ENCODE data around the gene DYNLL1. TPM values are rescaled to one million over a fixed set of nuclear protein-coding genes. Genes with fewer than 3 reads are reported as not detected.
"Not testable (repeated sequence)": the region's sequence is repeated elsewhere in the genome, so short reads cannot be mapped to it uniquely, and the experiment has no call there.

The DYNLL1 gene
- total and polyA plus RNA-seq, 4 donors, result 101 to 275 (median 183) TPM

- no peaks in the 10 kb centered on the region for H3K9me3 ChIP-seq (ENCODE audit: control insufficient read depth in 4 of 4, low read length in 3 of 4)
- H3K27ac ChIP-seq (ENCODE audit: low read depth in 1 of 2, low read length in 2 of 2), result no peak overlapping the region
- H3K4me1 ChIP-seq (ENCODE audit: control insufficient read depth in 4 of 4, insufficient read depth in 4 of 4, low read length in 3 of 4), result no peaks in the 10 kb centered on the region
- H3K4me3 ChIP-seq (ENCODE audit: low read depth in 1 of 3, low read length in 3 of 3), result no peak overlapping the region
- DNase-seq (ENCODE audit: low spot score), result no peak
- no peak for TF ChIP-seq HNF4G (IDR thresholded peaks at IDR 0.05)
- TF ChIP-seq NR2F2 (IDR thresholded peaks at IDR 0.05), result no peak
- TF ChIP-seq ZBTB33 (IDR thresholded peaks at IDR 0.05), result no peak
- no peak for TF ChIP-seq JUND (IDR thresholded peaks at IDR 0.05)
- TF ChIP-seq MAX (IDR thresholded peaks at IDR 0.05), result no peak
- TF ChIP-seq ATF3 (IDR thresholded peaks at IDR 0.05), result no peak
- no peak for TF ChIP-seq FOXA2 (IDR thresholded peaks at IDR 0.05)
- TF ChIP-seq CTCF (IDR thresholded peaks at IDR 0.05; ENCODE audit: low read depth, low read length, missing input control), result no peak
- TF ChIP-seq RXRA (IDR thresholded peaks at IDR 0.05), result no peak
- no peak for TF ChIP-seq GABPA (IDR thresholded peaks at IDR 0.05 in 1 of 2, conservative IDR thresholded peaks at IDR 0.05 in 1 of 2)
- no peaks in the 10 kb centered on the region for H3K27me3 ChIP-seq (ENCODE audit: control insufficient read depth in 4 of 4, insufficient read depth in 4 of 4, low read length in 3 of 4)
- 92% methylated on average over 2 of the region's 2 CpGs for WGBS
- no peak overlapping the region for H3K9ac ChIP-seq (ENCODE audit: low read depth in 1 of 2, low read length in 2 of 2)
- peaks cover 8 to 27% (median 22%) of the 10 kb centered on the region in 4 donors for H3K36me3 ChIP-seq (ENCODE audit: control insufficient read depth in 4 of 4, insufficient read depth in 3 of 4, low read depth in 1 of 4, low read length in 3 of 4)
Measured at GRCh38 chr12:120515496-120515895, 19.6 kb downstream of the DYNLL1 start.

GRCh38 chr12:120519324-120519723, 23.4 kb downstream of the DYNLL1 start:
- H3K4me1 ChIP-seq (ENCODE audit: control insufficient read depth in 4 of 4, insufficient read depth in 4 of 4, low read length in 3 of 4); H3K9me3 ChIP-seq (ENCODE audit: control insufficient read depth in 4 of 4, low read length in 3 of 4); H3K4me3 ChIP-seq (ENCODE audit: low read depth in 1 of 3, low read length in 3 of 3); DNase-seq (ENCODE audit: low spot score); H3K27me3 ChIP-seq (ENCODE audit: control insufficient read depth in 4 of 4, insufficient read depth in 4 of 4, low read length in 3 of 4); H3K27ac ChIP-seq (ENCODE audit: low read depth in 1 of 2, low read length in 2 of 2); H3K9ac ChIP-seq (ENCODE audit: low read depth in 1 of 2, low read length in 2 of 2): not testable (repeated sequence)
- peaks cover 8 to 22% (median 17%) of the 10 kb centered on the region in 4 donors for H3K36me3 ChIP-seq (ENCODE audit: control insufficient read depth in 4 of 4, insufficient read depth in 3 of 4, low read depth in 1 of 4, low read length in 3 of 4)
- 97% methylated on average over 8 of the region's 8 CpGs for WGBS

- H3K9me3 ChIP-seq (ENCODE audit: control insufficient read depth in 4 of 4, low read length in 3 of 4), result no peaks in the 10 kb centered on the region
- 72% methylated on average over 9 of the region's 9 CpGs for WGBS
- TF ChIP-seq HNF4A (conservative IDR thresholded peaks at IDR 0.05), result peak in 1 of 2 donors; percentile 6
- no peak for TF ChIP-seq HNF4G (IDR thresholded peaks at IDR 0.05)
- H3K27me3 ChIP-seq (ENCODE audit: control insufficient read depth in 4 of 4, insufficient read depth in 4 of 4, low read length in 3 of 4), result no peaks in the 10 kb centered on the region
- DNase-seq (ENCODE audit: low spot score), result no peak
- no peak overlapping the region for H3K27ac ChIP-seq (ENCODE audit: low read depth in 1 of 2, low read length in 2 of 2)
- peaks cover 0 to 6% (median 4%) of the 10 kb centered on the region in 4 donors for H3K4me1 ChIP-seq (ENCODE audit: control insufficient read depth in 4 of 4, insufficient read depth in 4 of 4, low read length in 3 of 4)
- no peak overlapping the region for H3K9ac ChIP-seq (ENCODE audit: low read depth in 1 of 2, low read length in 2 of 2)
- H3K36me3 ChIP-seq (ENCODE audit: control insufficient read depth in 4 of 4, insufficient read depth in 3 of 4, low read depth in 1 of 4, low read length in 3 of 4), result peaks cover 0 to 5% (median 2%) of the 10 kb centered on the region in 4 donors
- H3K4me3 ChIP-seq (ENCODE audit: low read depth in 1 of 3, low read length in 3 of 3), result no peak overlapping the region
Measured at GRCh38 chr12:120522568-120522967, 26.7 kb downstream of the DYNLL1 start.

Data from liver (tissue), 9 donors.